Immature natural killer cell (primary cell): ENCODE results near the gene BRF1. TPM values are rescaled to one million over a fixed set of nuclear protein-coding genes. Genes with fewer than 3 reads are reported as not detected.

ENCODE experiments used
- DNase-seq, 3 donors: peaks; one replicate each; pipeline ENCODE4 v3.0.0; 2022; ENCODE audit warnings: mixed read lengths in 1 of 3
- H3K27ac Mint-ChIP-seq, 6 donors: one replicate each; pipeline ENCODE4 v1.8.0; 2020; ENCODE audit warnings: mixed read lengths in 6 of 6, mild to moderate bottlenecking in 5 of 6, inconsistent platforms in 4 of 6, moderate library complexity in 3 of 6
- H3K27me3 Mint-ChIP-seq, 3 donors: one replicate each; pipeline ENCODE4 v1.8.0; 2020 to 2021; ENCODE audit warnings: low read depth in 3 of 3, mild to moderate bottlenecking in 3 of 3, mixed read lengths in 3 of 3, moderate library complexity in 3 of 3, inconsistent platforms in 1 of 3
- H3K36me3 Mint-ChIP-seq, 3 donors: one replicate each; pipeline ENCODE4 v1.8.0; 2020; ENCODE audit warnings: mixed read lengths in 3 of 3, inconsistent platforms in 2 of 3, mild to moderate bottlenecking in 2 of 3
- H3K4me1 Mint-ChIP-seq, 2 donors: one replicate each; pipeline ENCODE4 v1.8.0; 2020; ENCODE audit warnings: inconsistent platforms in 2 of 2, mild to moderate bottlenecking in 2 of 2, mixed read lengths in 2 of 2, moderate library complexity in 1 of 2
- H3K4me3 Mint-ChIP-seq, 5 donors: one replicate each; pipeline ENCODE4 v1.8.0; 2020; ENCODE audit warnings: mild to moderate bottlenecking in 5 of 5, mixed read lengths in 5 of 5, inconsistent platforms in 3 of 5, moderate library complexity in 3 of 5
- H3K9me3 Mint-ChIP-seq, 6 donors: one replicate each; pipeline ENCODE4 v1.8.0; 2020; ENCODE audit warnings: mild to moderate bottlenecking in 6 of 6, mixed read lengths in 6 of 6, inconsistent platforms in 4 of 6, moderate library complexity in 3 of 6
- polyA plus RNA-seq, 3 donors: library from polyadenylated mRNA; unstranded; fragments of 300-500 nt; fragmentation: Illumina TruSeq; gene quantifications; one replicate each; pipeline ENCODE4 v1.2.3, GENCODE V29; 2021

The BRF1 gene
- polyA plus RNA-seq, 3 donors from 2014 or later, result 2.9 to 11.0 (median 8.0) TPM

DNA sequence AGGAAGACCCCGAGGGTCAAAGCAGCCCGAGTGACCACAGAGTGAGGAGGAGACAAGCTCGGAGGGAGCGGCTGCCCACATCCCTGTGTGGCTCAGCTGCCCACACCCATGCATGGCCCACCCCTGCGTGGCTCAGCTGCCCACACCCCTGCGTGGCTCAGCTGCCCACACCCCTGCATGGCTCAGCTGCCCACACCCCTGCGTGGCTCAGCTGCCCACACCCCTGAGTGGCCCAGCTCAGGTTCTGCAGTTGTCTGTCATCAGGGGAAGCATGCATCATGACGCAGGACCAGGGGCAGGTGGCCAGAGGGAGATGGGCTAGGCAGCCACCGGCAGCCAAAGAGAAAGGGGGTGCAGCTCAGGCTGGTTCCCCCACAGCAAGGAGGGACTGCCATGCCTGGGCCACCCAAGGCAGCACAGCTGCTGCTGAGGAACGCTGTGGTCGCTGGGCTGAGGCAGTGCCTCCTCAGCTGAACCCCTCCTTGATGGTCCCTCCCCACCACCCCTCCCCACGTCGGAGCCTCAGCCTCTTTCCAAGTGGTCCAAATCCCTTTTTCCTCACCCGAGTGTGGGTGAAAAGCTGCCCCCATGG is 86.4 kb downstream of the BRF1 start:
- H3K4me3 Mint-ChIP-seq, result no peak overlapping the region
- H3K9me3 Mint-ChIP-seq, result no peaks in the 10 kb centered on the region

GRCh38 chr14:105213361-105213760 is 87.4 kb downstream of the BRF1 start:
- H3K36me3 Mint-ChIP-seq, result peaks cover 0 to 10% (median 5%) of the 10 kb centered on the region in 3 donors
- H3K4me3 Mint-ChIP-seq, result no peak overlapping the region
- H3K4me1 Mint-ChIP-seq, result peaks cover 2 to 12% of the 10 kb centered on the region in 2 donors
- H3K27me3 Mint-ChIP-seq, result no peaks in the 10 kb centered on the region
- DNase-seq, result no peak
- no peaks in the 10 kb centered on the region for H3K9me3 Mint-ChIP-seq
- no peak overlapping the region for H3K27ac Mint-ChIP-seq

More for the DNA sequence above, 86.4 kb downstream of the BRF1 start:
- Mint-ChIP-seq H3K27ac (no peak overlapping the region), H3K27me3 (no peaks in the 10 kb centered on the region), H3K4me1 (peaks cover 2 to 12% of the 10 kb centered on the region in 2 donors), H3K36me3 (peaks cover 0 to 10% (median 5%) of the 10 kb centered on the region in 3 donors)
- DNase-seq, result no peak

GRCh38 chr14:105212541-105213300 is 88.1 kb downstream of the BRF1 start:
- Mint-ChIP-seq H3K4me1 (peaks cover 2 to 12% of the 10 kb centered on the region in 2 donors), H3K27me3 (peaks cover 0 to 1% (median 0%) of the 10 kb centered on the region in 3 donors), H3K4me3 (no peak overlapping the region), H3K36me3 (peaks cover 0 to 10% (median 5%) of the 10 kb centered on the region in 3 donors), H3K9me3 (no peaks in the 10 kb centered on the region), H3K27ac (peak overlapping the region in 1 of 6 donors; percentile 10)
- no peak for DNase-seq

DNA sequence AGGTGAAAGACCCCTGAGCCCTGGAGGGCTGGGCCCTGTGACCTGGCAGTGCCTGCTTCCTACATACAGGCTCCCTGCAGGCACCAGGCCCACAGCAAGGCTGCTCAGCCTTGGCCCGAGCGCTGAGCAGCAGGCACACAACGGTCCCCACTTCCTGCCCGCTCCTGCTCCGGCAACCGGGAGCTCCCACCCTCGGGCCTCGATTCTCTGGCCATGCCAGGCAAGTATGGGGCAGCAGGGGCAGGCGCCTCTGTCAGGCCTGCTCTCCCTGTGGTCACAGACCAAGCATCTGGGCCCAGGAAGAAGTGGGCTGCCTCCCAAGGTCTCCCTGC is 89.1 kb downstream of the BRF1 start:
- DNase-seq, result no peak
- Mint-ChIP-seq H3K27ac (no peak overlapping the region), H3K9me3 (no peaks in the 10 kb centered on the region)

DNA sequence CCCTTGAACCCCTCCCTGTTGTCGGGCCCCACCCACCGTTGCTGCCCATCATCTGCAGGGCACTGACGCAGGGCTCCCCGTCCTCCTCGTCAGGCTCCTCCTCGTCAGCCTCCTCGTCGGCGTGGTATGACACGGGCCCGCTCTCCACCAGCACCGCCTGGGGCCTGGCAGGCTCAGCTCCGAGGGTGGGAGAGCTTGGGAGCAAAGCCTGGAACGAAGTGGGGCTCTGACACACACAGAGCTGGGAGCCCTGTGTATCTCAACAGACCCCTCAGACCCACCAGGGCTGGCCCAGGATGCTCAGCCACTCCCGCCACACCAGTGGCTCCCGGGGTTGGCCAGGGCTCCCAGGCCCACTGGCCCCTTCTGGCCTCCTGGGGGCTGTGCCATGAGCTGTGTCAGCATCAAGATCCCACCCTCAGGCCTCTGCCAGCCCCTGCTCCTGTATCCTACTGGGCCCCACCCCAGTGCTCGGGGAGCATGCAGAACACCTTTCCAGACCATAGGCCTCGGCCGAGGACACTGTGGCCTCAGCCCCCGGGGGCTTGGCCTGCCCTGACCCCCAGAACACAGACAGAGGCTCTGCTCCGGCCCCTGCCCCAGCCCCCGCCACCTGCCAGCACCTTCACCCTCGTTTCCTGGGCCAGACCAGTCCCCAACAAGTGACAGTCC is 89.6 kb downstream of the BRF1 start:
- peaks cover 0 to 10% (median 5%) of the 10 kb centered on the region in 3 donors for H3K36me3 Mint-ChIP-seq
- H3K9me3 Mint-ChIP-seq, result no peaks in the 10 kb centered on the region
- H3K4me3 Mint-ChIP-seq, result no peak overlapping the region
- H3K27ac Mint-ChIP-seq, result no peak overlapping the region
- peaks cover 2 to 12% of the 10 kb centered on the region in 2 donors for H3K4me1 Mint-ChIP-seq
- H3K27me3 Mint-ChIP-seq, result peaks cover 0 to 4% (median 1%) of the 10 kb centered on the region in 3 donors
- DNase-seq, result no peak

More for the DNA sequence above, 89.1 kb downstream of the BRF1 start:
- H3K4me3 Mint-ChIP-seq, result no peak overlapping the region
- H3K27me3 Mint-ChIP-seq, result peaks cover 0 to 1% (median 0%) of the 10 kb centered on the region in 3 donors
- H3K4me1 Mint-ChIP-seq, result peaks cover 2 to 12% of the 10 kb centered on the region in 2 donors
- H3K36me3 Mint-ChIP-seq, result peaks cover 0 to 10% (median 5%) of the 10 kb centered on the region in 3 donors

DNA sequence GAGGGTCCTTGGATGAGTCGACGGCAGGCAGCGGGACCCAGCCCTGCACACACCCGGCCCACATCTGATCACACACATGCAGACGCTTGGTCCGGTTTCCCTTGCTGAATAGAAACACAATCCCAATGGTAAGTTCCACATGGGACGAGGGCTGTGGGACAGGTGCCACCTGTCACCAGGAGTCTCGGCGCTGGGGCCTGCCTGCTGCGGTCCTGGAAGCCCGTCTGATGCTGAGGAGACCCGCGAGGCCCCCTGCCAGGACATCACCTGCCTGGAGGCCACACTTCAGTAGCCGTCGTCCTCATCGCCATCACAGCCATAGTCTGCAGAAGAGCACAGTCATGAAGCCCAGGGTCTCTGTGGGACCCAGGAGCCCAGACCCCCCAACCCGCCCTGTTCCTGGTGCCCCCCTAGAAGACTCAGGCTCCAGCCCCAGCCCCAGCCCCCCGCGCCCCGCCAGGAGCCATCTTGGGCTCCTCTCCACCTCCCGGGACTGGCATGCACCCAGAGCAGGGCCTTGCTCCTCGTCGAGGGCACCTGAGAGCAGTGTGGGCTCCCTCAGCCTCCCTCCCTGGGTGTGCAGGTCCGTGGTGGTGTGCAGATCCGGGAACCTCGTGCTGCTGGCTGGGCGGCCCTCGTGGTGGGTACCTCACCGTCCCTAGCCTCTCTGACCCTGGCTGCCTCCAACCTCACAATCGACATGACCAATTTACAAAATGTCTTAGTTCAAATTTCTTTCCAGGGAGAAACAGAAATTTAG is 90.4 kb downstream of the BRF1 start:
- H3K9me3 Mint-ChIP-seq, result no peaks in the 10 kb centered on the region
- H3K4me1 Mint-ChIP-seq, result peaks cover 2 to 6% of the 10 kb centered on the region in 2 donors
- no peak overlapping the region for H3K4me3 Mint-ChIP-seq
- H3K36me3 Mint-ChIP-seq, result peaks cover 0 to 2% (median 0%) of the 10 kb centered on the region in 3 donors
- H3K27ac Mint-ChIP-seq, result no peak overlapping the region
- DNase-seq, result no peak
- H3K27me3 Mint-ChIP-seq, result peaks cover 0 to 7% (median 1%) of the 10 kb centered on the region in 3 donors

- H3K27me3 Mint-ChIP-seq, result peaks cover 0 to 7% (median 1%) of the 10 kb centered on the region in 3 donors
- H3K27ac Mint-ChIP-seq, result no peak overlapping the region
- H3K36me3 Mint-ChIP-seq, result no peaks in the 10 kb centered on the region
- H3K4me3 Mint-ChIP-seq, result no peak overlapping the region
- no peaks in the 10 kb centered on the region for H3K4me1 Mint-ChIP-seq
- H3K9me3 Mint-ChIP-seq, result no peaks in the 10 kb centered on the region
- no peak for DNase-seq
Measured at GRCh38 chr14:105209646-105210045, 91.2 kb downstream of the BRF1 start.

DNA sequence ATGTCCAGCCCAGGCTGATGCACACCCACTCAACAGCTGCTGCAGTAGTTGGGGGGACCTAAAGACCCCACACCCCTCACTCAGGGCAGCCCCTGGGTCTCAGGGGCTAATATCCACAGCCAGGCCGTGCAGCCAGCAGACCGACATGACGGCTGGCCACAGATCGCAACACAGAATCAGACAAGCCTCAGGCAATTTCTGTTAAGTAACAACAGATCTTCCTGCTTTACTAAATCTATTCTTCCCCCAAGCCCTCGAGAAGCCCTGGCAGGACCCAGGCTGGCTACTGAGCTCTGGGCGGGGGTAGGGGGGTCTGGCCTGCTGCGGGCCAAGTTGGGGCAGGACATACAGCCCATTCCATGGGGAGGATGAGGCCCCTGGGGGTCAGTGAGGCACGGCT is 91.7 kb downstream of the BRF1 start:
- Mint-ChIP-seq H3K4me3 (no peak overlapping the region), H3K36me3 (no peaks in the 10 kb centered on the region), H3K27me3 (peaks cover 0 to 9% (median 1%) of the 10 kb centered on the region in 3 donors), H3K9me3 (no peaks in the 10 kb centered on the region), H3K27ac (no peak overlapping the region), H3K4me1 (no peaks in the 10 kb centered on the region)
- DNase-seq, result no peak

GRCh38 chr14:105208738-105209075 is 92.1 kb downstream of the BRF1 start:
- Mint-ChIP-seq H3K9me3 (no peaks in the 10 kb centered on the region), H3K4me3 (no peak overlapping the region), H3K27me3 (peaks cover 0 to 9% (median 1%) of the 10 kb centered on the region in 3 donors), H3K4me1 (no peaks in the 10 kb centered on the region), H3K27ac (no peak overlapping the region), H3K36me3 (no peaks in the 10 kb centered on the region)
- no peak for DNase-seq

- H3K4me3 Mint-ChIP-seq, result no peak overlapping the region
- no peak overlapping the region for H3K27ac Mint-ChIP-seq
Measured at GRCh38 chr14:105207996-105208737, 92.6 kb downstream of the BRF1 start.

GRCh38 chr14:105207460-105207901 is 93.3 kb downstream of the BRF1 start:
- no peaks in the 10 kb centered on the region for H3K36me3 Mint-ChIP-seq
- DNase-seq, result no peak

More at GRCh38 chr14:105207996-105208737, 92.6 kb downstream of the BRF1 start:
- H3K9me3 Mint-ChIP-seq, result no peaks in the 10 kb centered on the region
- peaks cover 0 to 9% (median 1%) of the 10 kb centered on the region in 3 donors for H3K27me3 Mint-ChIP-seq
- no peaks in the 10 kb centered on the region for H3K36me3 Mint-ChIP-seq
- H3K4me1 Mint-ChIP-seq, result no peaks in the 10 kb centered on the region
- no peak for DNase-seq

GRCh38 chr14:105206873-105207272 is 93.9 kb downstream of the BRF1 start:
- Mint-ChIP-seq H3K27me3 (peaks cover 1 to 9% (median 2%) of the 10 kb centered on the region in 3 donors), H3K9me3 (no peaks in the 10 kb centered on the region), H3K27ac (no peak overlapping the region), H3K36me3 (no peaks in the 10 kb centered on the region), H3K4me3 (no peak overlapping the region), H3K4me1 (no peaks in the 10 kb centered on the region)
- DNase-seq, result no peak

More at GRCh38 chr14:105207460-105207901, 93.3 kb downstream of the BRF1 start:
- no peak overlapping the region for H3K4me3 Mint-ChIP-seq
- H3K4me1 Mint-ChIP-seq, result no peaks in the 10 kb centered on the region
- H3K27ac Mint-ChIP-seq, result no peak overlapping the region
- H3K9me3 Mint-ChIP-seq, result no peaks in the 10 kb centered on the region
- peaks cover 0 to 9% (median 1%) of the 10 kb centered on the region in 3 donors for H3K27me3 Mint-ChIP-seq

GRCh38 chr14:105205673-105206208 is 95.1 kb downstream of the BRF1 start:
- Mint-ChIP-seq H3K9me3 (no peaks in the 10 kb centered on the region), H3K27me3 (peaks cover 1 to 10% (median 7%) of the 10 kb centered on the region in 3 donors), H3K4me3 (no peak overlapping the region), H3K36me3 (no peaks in the 10 kb centered on the region), H3K27ac (no peak overlapping the region), H3K4me1 (no peaks in the 10 kb centered on the region)
- DNase-seq, result no peak
